Omental fat pad (tissue), 4 donors: Measurements from ENCODE around the gene TMCC1. TPM values are rescaled to one million over a fixed set of nuclear protein-coding genes. Genes with fewer than 3 reads are reported as not detected.

ENCODE experiments used
- ATAC-seq: fragments of 150-250 bp; one replicate; pipeline ENCODE4 v1.9.1; 2016; ENCODE audit warnings: mild to moderate bottlenecking, moderate library complexity; ENCODE audit not compliant: low FRiP score
- DNase-seq: peaks from one replicate; pipeline ENCODE4 v3.0.0-alpha.2; 2019; ENCODE audit warnings: low spot score
- total RNA-seq, 4 donors: library from RNA; depleted of rRNA; stranded (reverse); fragments of >200 nt; gene quantifications; one replicate each; pipeline ENCODE4 v1.1.0, GENCODE V29; 2016
- TF ChIP-seq, protein P1 (sequence below), 3 donors: fragments of 450-650 bp; IDR thresholded peaks; one replicate each; pipeline ENCODE4 v1.5.1; 2016 to 2017; ENCODE audit warnings: antibody characterized with exemption in 3 of 3, mild to moderate bottlenecking in 3 of 3, moderate library complexity in 2 of 3

TMCC1 gene
- total RNA-seq, 4 donors from 2014 or later: 14.6 to 33.5 (median 23.2) TPM

DNA sequence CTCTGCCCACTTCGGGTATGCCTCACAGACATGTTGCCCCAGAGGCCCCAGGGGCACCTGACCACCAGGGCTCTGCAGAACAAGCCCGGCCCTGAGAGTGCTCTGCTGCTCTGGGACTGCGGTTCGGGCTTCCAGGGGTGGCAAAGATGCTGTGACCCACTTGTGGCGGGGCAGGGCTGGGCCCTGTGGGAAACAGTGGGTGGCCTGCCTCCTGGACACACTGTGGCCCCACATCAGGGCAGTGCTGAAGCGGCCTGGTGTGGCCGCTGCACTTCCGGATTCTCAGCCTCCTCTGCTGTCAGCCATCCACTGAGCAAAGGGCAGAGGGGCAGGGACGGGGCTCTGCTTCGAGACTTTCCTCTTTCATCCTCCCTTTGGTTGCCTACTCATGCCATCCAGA lies 260.5 kb downstream of the TMCC1 start:
- no peak for DNase-seq
- TF ChIP-seq, protein P1, sequence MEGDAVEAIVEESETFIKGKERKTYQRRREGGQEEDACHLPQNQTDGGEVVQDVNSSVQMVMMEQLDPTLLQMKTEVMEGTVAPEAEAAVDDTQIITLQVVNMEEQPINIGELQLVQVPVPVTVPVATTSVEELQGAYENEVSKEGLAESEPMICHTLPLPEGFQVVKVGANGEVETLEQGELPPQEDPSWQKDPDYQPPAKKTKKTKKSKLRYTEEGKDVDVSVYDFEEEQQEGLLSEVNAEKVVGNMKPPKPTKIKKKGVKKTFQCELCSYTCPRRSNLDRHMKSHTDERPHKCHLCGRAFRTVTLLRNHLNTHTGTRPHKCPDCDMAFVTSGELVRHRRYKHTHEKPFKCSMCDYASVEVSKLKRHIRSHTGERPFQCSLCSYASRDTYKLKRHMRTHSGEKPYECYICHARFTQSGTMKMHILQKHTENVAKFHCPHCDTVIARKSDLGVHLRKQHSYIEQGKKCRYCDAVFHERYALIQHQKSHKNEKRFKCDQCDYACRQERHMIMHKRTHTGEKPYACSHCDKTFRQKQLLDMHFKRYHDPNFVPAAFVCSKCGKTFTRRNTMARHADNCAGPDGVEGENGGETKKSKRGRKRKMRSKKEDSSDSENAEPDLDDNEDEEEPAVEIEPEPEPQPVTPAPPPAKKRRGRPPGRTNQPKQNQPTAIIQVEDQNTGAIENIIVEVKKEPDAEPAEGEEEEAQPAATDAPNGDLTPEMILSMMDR (IDR thresholded peaks at IDR 0.05): no peak
- no peak for ATAC-seq

GRCh38 chr3:129632556-129632955 lies 261.0 kb downstream of the TMCC1 start:
- DNase-seq (no peak), ATAC-seq (no peak)
- TF ChIP-seq, protein P1 (IDR thresholded peaks at IDR 0.05): no peak

DNA sequence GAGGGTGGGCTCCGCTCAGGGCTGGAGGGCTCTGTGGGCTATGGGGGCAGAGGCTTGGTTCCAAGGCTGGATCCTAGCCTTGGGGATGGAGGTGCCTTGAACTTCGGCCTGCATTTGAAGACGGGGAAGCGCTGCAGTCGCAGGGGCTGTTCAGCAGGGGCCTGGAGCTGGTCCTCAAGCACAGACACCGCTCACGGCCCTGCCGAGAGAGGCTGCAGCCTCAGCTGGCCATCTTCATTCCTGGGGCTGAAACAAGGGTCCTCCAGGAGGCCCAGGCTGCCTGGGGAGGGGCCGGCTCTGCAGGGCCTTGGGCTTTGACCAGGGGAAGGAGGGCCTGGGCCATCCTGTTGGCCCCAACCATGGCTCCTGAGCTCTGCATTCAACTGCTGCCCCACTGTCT lies 261.5 kb downstream of the TMCC1 start:
- ATAC-seq: no peak
- no peak for DNase-seq
- TF ChIP-seq, protein P1 (IDR thresholded peaks at IDR 0.05): no peak

DNA sequence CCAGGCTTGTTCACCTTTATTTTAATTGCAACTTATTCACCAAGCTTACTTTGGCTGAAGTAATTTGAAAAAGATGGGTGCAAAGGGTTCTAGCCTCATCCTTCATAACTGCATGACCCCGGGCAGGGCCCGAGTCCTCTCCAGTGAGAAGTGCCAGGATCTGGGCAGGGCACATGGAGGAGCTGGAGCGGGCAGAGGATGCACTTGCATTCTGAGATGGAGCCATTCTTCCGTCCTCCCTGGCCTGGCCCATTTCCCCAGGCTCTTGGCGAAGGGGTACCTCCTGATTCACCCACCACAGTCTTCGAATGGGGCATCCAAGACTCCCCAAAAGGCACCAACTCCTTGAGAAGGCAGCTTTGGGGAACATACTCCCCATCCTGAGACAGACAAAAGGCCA lies 264.5 kb downstream of the TMCC1 start:
- ATAC-seq (no peak), DNase-seq (no peak)
- TF ChIP-seq, protein P1 (IDR thresholded peaks at IDR 0.05): no peak

DNA sequence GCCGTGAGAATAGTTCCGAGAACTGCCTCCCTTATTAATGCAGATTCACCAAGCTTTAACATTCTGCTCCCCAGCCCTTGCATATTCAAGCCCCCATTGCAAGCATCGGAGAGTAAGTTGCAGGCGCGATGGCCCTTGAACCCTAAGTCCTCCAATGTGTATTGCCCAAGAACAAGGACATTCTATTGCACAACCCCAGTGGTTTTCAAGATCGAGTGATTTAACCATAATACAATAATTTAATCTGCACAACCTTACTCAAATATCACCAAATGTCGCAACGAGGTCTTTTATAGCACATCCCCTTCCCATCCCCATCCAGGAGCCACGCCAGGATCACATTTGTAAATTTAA lies 265.4 kb downstream of the TMCC1 start:
- ATAC-seq: no peak
- DNase-seq: no peak
- TF ChIP-seq, protein P1 (IDR thresholded peaks at IDR 0.05): peak in 1 of 3 donors; percentile 2

DNA sequence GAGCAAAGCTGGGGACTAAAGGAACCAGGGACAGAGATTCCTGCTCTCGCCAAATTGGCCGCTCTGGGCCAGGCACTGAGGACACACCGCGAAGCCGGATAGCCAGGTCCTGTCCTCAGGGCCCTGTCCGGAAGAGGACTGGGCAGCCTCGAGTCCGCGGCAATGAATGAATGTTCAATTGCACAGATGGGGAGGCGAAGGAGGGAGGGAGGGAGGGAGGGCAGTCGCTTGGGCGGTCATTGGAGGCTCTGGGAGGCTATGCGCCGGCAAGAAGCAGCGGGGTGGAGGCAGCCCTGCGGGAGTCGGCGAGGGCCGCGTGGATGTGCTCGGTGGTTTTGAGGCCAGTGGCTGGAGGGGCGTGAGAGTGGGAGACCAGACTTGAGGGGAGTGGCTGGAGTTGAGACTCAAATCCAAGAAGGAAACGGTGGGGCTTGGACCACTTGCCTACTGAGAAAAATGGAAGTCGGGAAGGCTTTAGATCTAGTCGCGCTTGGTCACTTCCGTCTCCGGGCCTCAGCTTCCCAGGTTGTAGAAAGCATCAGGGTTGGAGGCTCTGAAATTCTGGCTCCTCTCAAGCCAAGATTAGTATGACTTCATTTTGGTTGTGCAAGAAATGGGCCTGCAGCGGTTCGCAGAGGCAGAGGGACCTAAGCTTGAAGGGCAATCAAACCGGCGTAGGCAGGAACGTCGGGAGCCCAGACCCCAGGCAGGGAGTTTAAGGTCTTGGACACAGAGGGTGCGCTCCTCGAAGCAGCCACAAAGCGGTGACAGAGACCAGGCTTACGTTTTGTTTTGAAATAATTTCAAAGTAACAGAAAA lies 266.0 kb downstream of the TMCC1 start:
- no peak for DNase-seq
- TF ChIP-seq, protein P1 (IDR thresholded peaks at IDR 0.05): peak in 1 of 3 donors; percentile 31
- ATAC-seq: peak; percentile 53

DNA sequence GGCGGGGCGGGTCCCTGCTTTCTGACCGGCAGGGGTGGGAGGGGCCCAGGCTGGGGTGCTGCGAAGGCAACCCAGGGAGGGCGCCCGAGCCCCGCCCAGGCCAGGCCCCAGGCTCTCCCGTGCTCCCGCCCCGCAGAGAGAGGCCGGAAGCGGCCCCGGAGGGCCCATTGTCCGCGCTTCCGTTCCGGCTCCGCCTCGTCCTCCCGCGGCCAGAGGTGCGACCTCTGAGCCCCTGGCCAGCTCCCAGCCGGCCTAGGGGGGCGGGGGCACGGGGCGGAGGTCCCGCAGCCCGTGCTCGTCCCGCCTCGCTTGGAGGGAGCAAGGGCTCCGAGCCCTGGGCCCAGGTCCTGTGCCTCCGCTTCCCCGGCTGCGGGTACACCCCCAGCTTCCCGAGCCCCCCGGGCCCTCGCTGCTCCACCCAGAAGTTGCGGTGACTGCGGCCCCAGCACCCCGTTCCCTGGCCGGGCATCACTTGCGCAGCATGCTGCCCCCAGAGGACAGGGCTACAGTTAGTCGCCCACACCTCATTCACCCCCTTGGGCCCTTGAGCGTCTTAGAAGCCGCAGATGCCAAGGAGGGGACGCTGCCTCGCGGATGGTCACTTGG lies 266.7 kb downstream of the TMCC1 start:
- DNase-seq: no peak
- peak; percentile 86 for ATAC-seq
- TF ChIP-seq, protein P1 (IDR thresholded peaks at IDR 0.05): no peak
